ENCODE results near the gene SLC22A23. TPM values are rescaled to one million over a fixed set of nuclear protein-coding genes. Genes with fewer than 3 reads are reported as not detected.
"Not testable (repeated sequence)": the region's sequence is repeated elsewhere in the genome, so short reads cannot be mapped to it uniquely, and the experiment has no call there.

Gene SLC22A23
- total RNA-seq, 2 experiments from 2014 or later, result not detected

GRCh38 chr6:3385660-3386151 lies 71.1 kb downstream of the SLC22A23 start:
- no peaks in the 10 kb centered on the region for H4K20me1 ChIP-seq (ENCODE audit: insufficient read depth, low read length)
- no peak for TF ChIP-seq EZH2phosphoT487 (IDR thresholded peaks at IDR 0.05; ENCODE audit: borderline replicate concordance, low read depth, low read length)
- no peak for TF ChIP-seq CTCF (conservative IDR thresholded peaks at IDR 0.05; ENCODE audit: low read length)
- H3K9me3 ChIP-seq (ENCODE audit: low read length), result no peaks in the 10 kb centered on the region
- intact Hi-C loops (cut with micrococcal nuclease; ENCODE audit: unreplicated experiment), result no loop called here
- no TSS peak for BruUV-seq (replicated peaks)
- no peaks in the 10 kb centered on the region for H3K9me2 ChIP-seq (ENCODE audit: insufficient read depth, low read length)
- no peak overlapping the region for H2AFZ ChIP-seq (ENCODE audit: low read length)
- no peaks in the 10 kb centered on the region for H3K4me1 ChIP-seq (ENCODE audit: insufficient read depth, low read length, poor library complexity, severe bottlenecking)
- no peaks in the 10 kb centered on the region for H3K79me2 ChIP-seq (ENCODE audit: insufficient read depth, low read depth, low read length)
- no peak overlapping the region for H3K4me2 ChIP-seq (ENCODE audit: low read length)
- H3K27ac ChIP-seq (ENCODE audit: low read depth, low read length, poor library complexity, severe bottlenecking), result no peak overlapping the region
- no peak for DNase-seq (ENCODE audit: low spot score)
- no peaks in the 10 kb centered on the region for H3K36me3 ChIP-seq (ENCODE audit: insufficient read depth, low read length)
- no peak overlapping the region for H3K4me3 ChIP-seq (ENCODE audit: low read depth, low read length, poor library complexity, severe bottlenecking)
- ChIA-PET CTCF (ENCODE audit: unreplicated experiment) (no interaction called here), POLR2A (interaction anchor here (0.6 kb wide), 1 partner anchor 29 kb away, joined by 3 read pairs; no protein-coding TSS in a partner anchor)

GRCh38 chr6:3385181-3385580 lies 71.7 kb downstream of the SLC22A23 start:
- H3K9me2 ChIP-seq (ENCODE audit: insufficient read depth, low read length); CTCF ChIA-PET (ENCODE audit: unreplicated experiment): not testable (repeated sequence)

GRCh38 chr6:3384241-3385143 lies 72.4 kb downstream of the SLC22A23 start:
- Histone ChIP-seq H3K36me3 (ENCODE audit: insufficient read depth, low read length) (no peaks in the 10 kb centered on the region), H4K20me1 (ENCODE audit: insufficient read depth, low read length) (no peaks in the 10 kb centered on the region), H3K79me2 (ENCODE audit: insufficient read depth, low read depth, low read length) (no peaks in the 10 kb centered on the region), H3K9me3 (ENCODE audit: low read length) (no peaks in the 10 kb centered on the region), H2AFZ (ENCODE audit: low read length) (no peak overlapping the region), H3K9me2 (ENCODE audit: insufficient read depth, low read length) (no peaks in the 10 kb centered on the region), H3K4me3 (ENCODE audit: low read depth, low read length, poor library complexity, severe bottlenecking) (no peak overlapping the region), H3K4me2 (ENCODE audit: low read length) (no peak overlapping the region), H3K4me1 (ENCODE audit: insufficient read depth, low read length, poor library complexity, severe bottlenecking) (no peaks in the 10 kb centered on the region), H3K27ac (ENCODE audit: low read depth, low read length, poor library complexity, severe bottlenecking) (no peak overlapping the region)
- intact Hi-C loops (cut with micrococcal nuclease; ENCODE audit: unreplicated experiment), result no loop called here
- BruUV-seq (replicated peaks), result no TSS peak
- TF ChIP-seq CTCF (conservative IDR thresholded peaks at IDR 0.05; ENCODE audit: low read length), result no peak
- TF ChIP-seq EZH2phosphoT487 (IDR thresholded peaks at IDR 0.05; ENCODE audit: borderline replicate concordance, low read depth, low read length), result no peak
- POLR2A ChIA-PET, result no interaction called here
- DNase-seq (ENCODE audit: low spot score), result no peak
- CTCF ChIA-PET (ENCODE audit: unreplicated experiment), result no interaction called here

More at GRCh38 chr6:3385181-3385580, 71.7 kb downstream of the SLC22A23 start:
- H4K20me1 ChIP-seq (ENCODE audit: insufficient read depth, low read length); H3K79me2 ChIP-seq (ENCODE audit: insufficient read depth, low read depth, low read length); H3K4me3 ChIP-seq (ENCODE audit: low read depth, low read length, poor library complexity, severe bottlenecking); intact Hi-C loops (cut with micrococcal nuclease; ENCODE audit: unreplicated experiment); H2AFZ ChIP-seq (ENCODE audit: low read length); H3K27ac ChIP-seq (ENCODE audit: low read depth, low read length, poor library complexity, severe bottlenecking); H3K4me2 ChIP-seq (ENCODE audit: low read length); H3K36me3 ChIP-seq (ENCODE audit: insufficient read depth, low read length); BruUV-seq (replicated peaks); DNase-seq (ENCODE audit: low spot score); H3K4me1 ChIP-seq (ENCODE audit: insufficient read depth, low read length, poor library complexity, severe bottlenecking); H3K9me3 ChIP-seq (ENCODE audit: low read length): not testable (repeated sequence)
- POLR2A ChIA-PET, result interaction anchor here (0.6 kb wide), 1 partner anchor 30 kb away, joined by 3 read pairs; no protein-coding TSS in a partner anchor
